Naive thymus-derived CD4-positive, alpha-beta T cell (primary cell): Measurements from ENCODE around the gene DNAJB14. TPM values are rescaled to one million over a fixed set of nuclear protein-coding genes. Genes with fewer than 3 reads are reported as not detected.

ENCODE experiments used
- ATAC-seq: fragments of 150-1000 bp; cut with Tn5 transposase; 2 replicates; pipeline ENCODE4 v1.10.0; 2021; ENCODE audit warnings: mild to moderate bottlenecking, moderate library complexity
- CTCF ChIA-PET: fragments of 350-600 bp; sonication (Branson Sonifier 250); formaldehyde crosslinking; loops from one replicate; lab custom pipeline; 2021; ENCODE audit warnings: antibody characterized with exemption; lab: Charles Lee
- POLR2A ChIA-PET: fragments of 350-600 bp; sonication (Branson Sonifier 250); formaldehyde crosslinking; loops from one replicate; lab custom pipeline; 2021; ENCODE audit warnings: antibody characterized with exemption, inconsistent platforms; lab: Charles Lee
- DNase-seq, 9 donors: peaks; one replicate each; pipeline versions ENCODE4 v3.0.0 to v3.0.0-alpha.2; 2020 to 2022; ENCODE audit warnings: mixed read lengths in 1 of 9
- H3K27ac ChIP-seq: one replicate; pipeline ENCODE4 v1.7.0; 2013; ENCODE audit warnings: mild to moderate bottlenecking, low read depth, low read length, moderate library complexity
- H3K27me3 ChIP-seq, 2 donors: one replicate each; pipeline ENCODE4 v1.7.0; 2013; ENCODE audit warnings: low read length in 2 of 2, mild to moderate bottlenecking in 2 of 2, moderate library complexity in 2 of 2; ENCODE audit not compliant: control insufficient read depth in 2 of 2, insufficient read depth in 2 of 2
- H3K36me3 ChIP-seq, 3 experiments: 1 replicate in 2 of 3; 2 replicates in 1 of 3; pipeline ENCODE4 v1.7.0; 2013; ENCODE audit warnings: low read length in 3 of 3, mild to moderate bottlenecking in 3 of 3, moderate library complexity in 1 of 3; ENCODE audit not compliant: insufficient read depth in 3 of 3, control insufficient read depth in 2 of 3
- H3K4me1 ChIP-seq, 2 donors: one replicate each; pipeline ENCODE4 v1.7.0; 2013; ENCODE audit warnings: low read length in 2 of 2, mild to moderate bottlenecking in 2 of 2, moderate library complexity in 1 of 2; ENCODE audit not compliant: control insufficient read depth in 2 of 2, insufficient read depth in 2 of 2
- H3K4me3 ChIP-seq: 2 replicates; pipeline ENCODE4 v1.7.0; 2013; ENCODE audit warnings: mild to moderate bottlenecking, low read length
- H3K9me3 ChIP-seq, 3 experiments: 1 replicate in 2 of 3; 2 replicates in 1 of 3; pipeline ENCODE4 v1.7.0; 2013; ENCODE audit warnings: low read length in 3 of 3; ENCODE audit not compliant: control insufficient read depth in 2 of 3
- H3K27ac Mint-ChIP-seq, 9 donors: one replicate each; pipeline ENCODE4 v1.8.0; 2020 to 2022; ENCODE audit warnings: mixed read lengths in 9 of 9, mild to moderate bottlenecking in 8 of 9, moderate library complexity in 5 of 9, inconsistent platforms in 2 of 9
- H3K27me3 Mint-ChIP-seq, 5 donors: one replicate each; pipeline ENCODE4 v1.8.0; 2021 to 2022; ENCODE audit warnings: mixed read lengths in 5 of 5, mild to moderate bottlenecking in 1 of 5
- H3K36me3 Mint-ChIP-seq, 5 donors: one replicate each; pipeline ENCODE4 v1.8.0; 2020 to 2022; ENCODE audit warnings: mixed read lengths in 5 of 5, mild to moderate bottlenecking in 3 of 5, inconsistent platforms in 1 of 5
- H3K4me1 Mint-ChIP-seq, 7 donors: one replicate each; pipeline ENCODE4 v1.8.0; 2020 to 2022; ENCODE audit warnings: mixed read lengths in 7 of 7, mild to moderate bottlenecking in 3 of 7, inconsistent platforms in 1 of 7
- H3K4me3 Mint-ChIP-seq, 10 donors: one replicate each; pipeline ENCODE4 v1.8.0; 2020 to 2022; ENCODE audit warnings: mild to moderate bottlenecking in 10 of 10, mixed read lengths in 10 of 10, moderate library complexity in 6 of 10, inconsistent platforms in 2 of 10
- H3K9me3 Mint-ChIP-seq, 11 donors: one replicate each; pipeline ENCODE4 v1.8.0; 2020 to 2022; ENCODE audit warnings: mixed read lengths in 11 of 11, mild to moderate bottlenecking in 4 of 11, inconsistent platforms in 1 of 11, moderate library complexity in 1 of 11
- intact Hi-C, 2 donors: fragments of 100-400 bp; cut with micrococcal nuclease; formaldehyde crosslinking; loops; one replicate each; pipeline ENCODE4 v1.15.1; 2023
- polyA plus RNA-seq, 2 donors: library from polyadenylated mRNA; unstranded; fragments of 300-500 nt; fragmentation: Illumina TruSeq; gene quantifications; one replicate each; pipeline ENCODE4 v1.2.3, GENCODE V29; 2021
- total RNA-seq, 6 experiments: library from RNA in 5 of 6; stranded (reverse) in 5 of 6; gene quantifications; 1 replicate in 5 of 6; 2 replicates in 1 of 6; pipeline ENCODE4 v1.2.3 and lab custom pipeline; 2021 to 2026

Gene DNAJB14
- total and polyA plus RNA-seq, 7 experiments from 2014 or later = 49.7 to 80.5 (median 54.2) TPM

- no peaks in the 10 kb centered on the region for H3K9me3 ChIP-seq
- no peaks in the 10 kb centered on the region for H3K36me3 ChIP-seq
- DNase-seq = no peak
- Mint-ChIP-seq H3K9me3 (no peaks in the 10 kb centered on the region), H3K27ac (peak overlapping the region; percentile 88 to 99 (median 96)), H3K36me3 (peaks cover 0 to 10% (median 3%) of the 10 kb centered on the region in 5 donors), H3K4me1 (peaks cover 25 to 52% (median 49%) of the 10 kb centered on the region in 7 donors), H3K4me3 (peak overlapping the region in 9 of 10 donors; percentile 86 to 99 (median 97)), H3K27me3 (no peaks in the 10 kb centered on the region)
- ChIA-PET CTCF (interaction anchor here (1.1 to 1.6 kb wide), 2 partner anchors 10 to 84 kb away, joined by 4 to 6 read pairs; no protein-coding TSS in a partner anchor), POLR2A (interaction anchor here (0.5 to 3.7 kb wide), 12 partner anchors 29 to 1752 kb away, joined by 3 to 80 read pairs (median 5); partner anchors contain the start of genes DAPP1, DNAJB14, EIF4E and H2AZ1)
- peaks cover 13 to 25% of the 10 kb centered on the region in 2 donors for H3K4me1 ChIP-seq
- intact Hi-C loops = loop anchor here (1.0 to 10.0 kb wide), 15 partner anchors 40 to 1752 kb away; partner anchors contain the start of genes DAPP1 (in 2 of the 2), METAP1 (in 2 of the 2), ADH5 (in 1 of the 2) and DNAJB14 (in 1 of the 2)
- peak overlapping the region; percentile 74 for H3K27ac ChIP-seq
- H3K4me3 ChIP-seq = no peak overlapping the region
- H3K27me3 ChIP-seq = no peaks in the 10 kb centered on the region
- no peak for ATAC-seq
Measured at GRCh38 chr4:99894998-99895397, 51.4 kb downstream of the DNAJB14 start.

GRCh38 chr4:99894161-99894997 is 52.0 kb downstream of the DNAJB14 start, which contains the start of gene LAMTOR3:
TSS of gene LAMTOR3 (minus strand) at chr4:99894427. CDS start at chr4:99893963, 464 bp downstream.
- Histone ChIP-seq H3K4me3 (peak within 1 kb of the TSS; percentile 92), H3K27me3 (no peaks in the 10 kb centered on the region), H3K27ac (peak within 1 kb of the TSS; percentile 96), H3K9me3 (no peaks in the 10 kb centered on the region), H3K36me3 (no peaks in the 10 kb centered on the region), H3K4me1 (peaks cover 13 to 25% of the 10 kb centered on the region in 2 donors)
- H3K27ac Mint-ChIP-seq = peak within 1 kb of the TSS; percentile 96 to 99 (median 98)
- H3K4me3 Mint-ChIP-seq = peak within 1 kb of the TSS; percentile 96 to 99 (median 98)
- CTCF ChIA-PET = interaction anchor here (0.8 to 1.6 kb wide), 5 partner anchors 10 to 86 kb away, joined by 3 to 6 read pairs (median 4); partner anchors contain the start of gene DNAJB14
- POLR2A ChIA-PET = interaction anchor here (0.5 to 3.7 kb wide), 16 partner anchors 24 to 1751 kb away, joined by 3 to 80 read pairs (median 4); partner anchors contain the start of genes DAPP1, DNAJB14, EIF4E and H2AZ1
- H3K36me3 Mint-ChIP-seq = peaks cover 0 to 12% (median 5%) of the 10 kb centered on the region in 5 donors
- H3K4me1 Mint-ChIP-seq = peaks cover 25 to 55% (median 52%) of the 10 kb centered on the region in 7 donors
- no peaks in the 10 kb centered on the region for H3K9me3 Mint-ChIP-seq
- ATAC-seq (peak; percentile 98), DNase-seq (peak; percentile 70 to 92 (median 89))
- no peaks in the 10 kb centered on the region for H3K27me3 Mint-ChIP-seq
- intact Hi-C loops = loop anchor here (1.0 to 10.0 kb wide), 15 partner anchors 40 to 1751 kb away; partner anchors contain the start of genes DAPP1 (in 2 of the 2), METAP1 (in 2 of the 2), ADH5 (in 1 of the 2) and DNAJB14 (in 1 of the 2)

GRCh38 chr4:99893839-99894160 is 52.6 kb downstream of the DNAJB14 start:
- intact Hi-C loops = loop anchor here (1.0 to 10.0 kb wide), 15 partner anchors 39 to 1750 kb away; partner anchors contain the start of genes DAPP1 (in 2 of the 2), METAP1 (in 2 of the 2), ADH5 (in 1 of the 2) and DNAJB14 (in 1 of the 2)
- ChIA-PET POLR2A (interaction anchor here (0.6 to 3.7 kb wide), 13 partner anchors 23 to 1751 kb away, joined by 3 to 80 read pairs (median 4); partner anchors contain the start of genes DAPP1, DNAJB14, H2AZ1 and STPG2), CTCF (interaction anchor here (0.8 to 1.6 kb wide), 4 partner anchors 53 to 86 kb away, joined by 3 to 4 read pairs (median 4); partner anchors contain the start of gene DNAJB14)
- Histone ChIP-seq H3K27ac (peak overlapping the region; percentile 96), H3K27me3 (no peaks in the 10 kb centered on the region), H3K4me1 (peaks cover 13 to 25% of the 10 kb centered on the region in 2 donors), H3K36me3 (no peaks in the 10 kb centered on the region), H3K9me3 (no peaks in the 10 kb centered on the region), H3K4me3 (peak overlapping the region; percentile 92)
- H3K4me3 Mint-ChIP-seq = peak overlapping the region; percentile 96 to 99 (median 98)
- H3K36me3 Mint-ChIP-seq = peaks cover 0 to 14% (median 7%) of the 10 kb centered on the region in 5 donors
- H3K27me3 Mint-ChIP-seq = no peaks in the 10 kb centered on the region
- DNase-seq (no peak), ATAC-seq (no peak)
- H3K27ac Mint-ChIP-seq = peak overlapping the region; percentile 96 to 99 (median 98)
- H3K9me3 Mint-ChIP-seq = no peaks in the 10 kb centered on the region
- H3K4me1 Mint-ChIP-seq = peaks cover 25 to 59% (median 56%) of the 10 kb centered on the region in 7 donors

DNA sequence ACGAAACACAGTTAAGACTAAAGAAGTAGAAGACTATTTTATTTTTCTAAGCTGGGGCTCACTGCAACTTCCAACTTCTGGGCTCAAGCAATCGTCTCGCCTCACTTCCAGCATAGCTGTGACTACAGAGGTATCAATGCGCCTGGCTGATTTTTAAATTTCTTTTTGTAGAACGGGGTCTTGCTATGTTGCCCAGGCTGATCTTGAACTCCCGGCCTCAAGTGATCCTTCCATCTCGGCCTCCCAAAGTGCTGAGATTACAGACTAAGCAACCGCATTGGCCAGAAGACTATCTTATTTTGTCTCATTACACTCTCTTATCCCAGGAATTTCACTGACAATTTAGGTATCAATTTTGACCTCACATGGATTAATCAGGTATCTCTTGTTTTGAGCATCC is 53.4 kb downstream of the DNAJB14 start:
- ChIA-PET POLR2A (interaction anchor here (1.1 to 3.7 kb wide), 2 partner anchors 54 to 328 kb away, joined by 4 to 80 read pairs; partner anchors contain the start of gene DNAJB14), CTCF (interaction anchor here (0.6 kb wide), 1 partner anchor 10 kb away, joined by 3 read pairs; no protein-coding TSS in a partner anchor)
- Histone ChIP-seq H3K27ac (peak overlapping the region; percentile 96), H3K4me1 (peaks cover 13 to 25% of the 10 kb centered on the region in 2 donors), H3K4me3 (peak overlapping the region; percentile 92), H3K27me3 (no peaks in the 10 kb centered on the region), H3K9me3 (no peaks in the 10 kb centered on the region), H3K36me3 (no peaks in the 10 kb centered on the region)
- Mint-ChIP-seq H3K27ac (peak overlapping the region; percentile 96 to 99 (median 98)), H3K4me3 (peak overlapping the region; percentile 96 to 99 (median 98)), H3K27me3 (no peaks in the 10 kb centered on the region), H3K9me3 (no peaks in the 10 kb centered on the region), H3K4me1 (peaks cover 25 to 64% (median 60%) of the 10 kb centered on the region in 7 donors), H3K36me3 (peaks cover 0 to 14% (median 7%) of the 10 kb centered on the region in 5 donors)
- no peak for ATAC-seq
- no peak for DNase-seq
- intact Hi-C loops = loop anchor here (5.0 to 10.0 kb wide), 4 partner anchors 202 to 1454 kb away; partner anchors contain the start of genes METAP1 (in 1 of the 2) and PPP3CA (in 1 of the 2)

GRCh38 chr4:99891351-99891750 is 55.1 kb downstream of the DNAJB14 start:
- H3K4me1 Mint-ChIP-seq = peaks cover 25 to 68% (median 60%) of the 10 kb centered on the region in 7 donors
- H3K9me3 Mint-ChIP-seq = no peaks in the 10 kb centered on the region
- Histone ChIP-seq H3K27me3 (no peaks in the 10 kb centered on the region), H3K4me1 (peaks cover 13 to 25% of the 10 kb centered on the region in 2 donors), H3K9me3 (no peaks in the 10 kb centered on the region), H3K27ac (no peak overlapping the region), H3K4me3 (no peak overlapping the region), H3K36me3 (peaks cover 0 to 1% (median 0%) of the 10 kb centered on the region in 3 experiments)
- H3K4me3 Mint-ChIP-seq = peak overlapping the region in 5 of 10 donors; percentile 14 to 35 (median 29)
- intact Hi-C loops = loop anchor here (5.0 to 10.0 kb wide), 4 partner anchors 203 to 1456 kb away; partner anchors contain the start of genes METAP1 (in 1 of the 2) and PPP3CA (in 1 of the 2)
- DNase-seq (no peak), ATAC-seq (no peak)
- H3K36me3 Mint-ChIP-seq = peaks cover 0 to 14% (median 7%) of the 10 kb centered on the region in 5 donors
- ChIA-PET CTCF (interaction anchor here (0.9 to 1.3 kb wide), 2 partner anchors 51 to 58 kb away, joined by 3 read pairs; no protein-coding TSS in a partner anchor), POLR2A (interaction anchor here (0.8 to 3.7 kb wide), 3 partner anchors 45 to 328 kb away, joined by 3 to 80 read pairs (median 3); partner anchors contain the start of genes DNAJB14 and TRMT10A)
- peak overlapping the region in 5 of 9 donors; percentile 23 to 83 (median 43) for H3K27ac Mint-ChIP-seq
- no peaks in the 10 kb centered on the region for H3K27me3 Mint-ChIP-seq
